ENCODE measurements around the gene LRP11.
"Not testable (repeated sequence)": the region's sequence is repeated elsewhere in the genome, so short reads cannot be mapped to it uniquely, and the experiment has no call there.

Gene LRP11

DNA sequence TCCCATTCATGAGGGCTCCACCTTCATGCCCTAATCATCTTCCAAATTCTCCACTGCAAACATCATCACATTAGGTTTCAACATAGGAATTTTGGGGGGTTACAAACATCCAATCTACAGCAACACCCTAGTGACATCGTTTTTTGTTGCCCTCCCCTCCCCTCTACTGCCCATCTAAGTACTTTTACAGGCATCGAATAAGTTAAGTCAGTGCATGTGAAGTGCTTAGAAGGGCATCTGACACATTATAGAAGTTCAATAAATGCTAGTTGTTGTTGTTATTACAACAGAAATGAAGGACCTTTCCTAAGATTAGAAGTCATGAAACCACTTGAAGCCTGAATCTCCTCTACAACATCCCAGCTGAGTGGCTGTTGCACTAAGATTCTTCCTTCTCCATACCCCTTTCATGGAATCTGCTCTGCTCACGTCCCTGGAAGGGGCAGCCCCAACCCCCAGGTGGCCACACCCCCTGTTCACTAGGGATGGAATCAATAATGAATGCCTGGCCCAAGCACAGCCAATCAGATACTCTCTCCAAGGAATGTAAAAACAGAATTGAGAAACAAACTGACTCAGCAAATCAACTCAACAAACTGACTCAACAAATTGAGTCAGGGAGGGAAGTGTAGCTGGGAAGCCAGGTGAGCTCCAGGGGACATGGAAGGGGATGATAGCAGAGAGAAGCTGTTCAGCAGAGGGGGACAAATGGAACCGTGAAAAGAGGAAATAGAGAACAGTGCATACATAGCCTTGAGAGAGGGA is 3.9 kb upstream of the LRP11 start:
- no peak for DNase-seq

DNA sequence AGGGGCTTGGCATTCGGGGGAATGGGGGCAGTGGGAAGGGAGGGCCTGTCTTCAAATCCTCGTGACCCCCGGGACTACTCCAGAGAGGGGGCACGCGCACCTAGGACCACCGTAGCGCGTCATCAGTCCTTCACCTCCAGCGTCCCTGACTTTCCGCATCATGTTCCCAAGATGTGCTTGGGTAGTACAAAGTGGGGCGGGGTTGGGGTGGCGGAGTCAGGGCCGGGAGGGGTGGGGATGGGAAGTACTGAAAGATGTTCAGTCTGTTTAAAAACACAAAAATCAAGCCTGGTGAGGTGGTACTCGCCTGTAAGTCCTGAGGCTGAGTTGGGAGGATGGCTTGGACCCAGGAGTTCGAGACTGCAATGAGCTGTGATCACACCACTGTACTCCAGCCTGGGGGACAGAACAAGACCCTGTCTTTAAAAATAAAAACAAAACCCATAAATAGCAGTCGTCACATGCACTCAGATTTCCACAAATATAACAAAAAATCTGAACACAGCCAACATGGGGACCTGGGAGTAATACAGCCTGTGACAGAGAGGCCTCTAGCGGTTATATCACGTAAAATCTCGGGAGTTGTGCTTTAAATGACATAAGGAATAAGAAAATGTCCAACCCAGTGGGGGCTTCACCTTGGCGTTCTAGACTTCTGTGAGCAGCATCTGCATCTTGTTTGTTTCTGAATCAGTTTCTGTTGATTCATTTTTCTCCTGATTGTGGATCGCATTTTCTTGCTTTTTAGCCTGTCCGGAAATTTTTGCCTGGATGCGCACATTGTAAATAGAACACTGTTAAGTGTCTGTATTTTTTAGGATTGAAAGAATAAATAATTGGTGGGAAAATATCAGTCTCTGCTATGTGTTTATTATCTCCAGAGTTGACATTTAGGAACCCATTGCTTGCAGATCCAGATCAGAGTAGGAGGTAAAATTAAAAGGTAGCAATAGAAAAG is 698 bp upstream of the LRP11 start:
- DNase-seq: peak; percentile 7 to 60 (median 38)

DNA sequence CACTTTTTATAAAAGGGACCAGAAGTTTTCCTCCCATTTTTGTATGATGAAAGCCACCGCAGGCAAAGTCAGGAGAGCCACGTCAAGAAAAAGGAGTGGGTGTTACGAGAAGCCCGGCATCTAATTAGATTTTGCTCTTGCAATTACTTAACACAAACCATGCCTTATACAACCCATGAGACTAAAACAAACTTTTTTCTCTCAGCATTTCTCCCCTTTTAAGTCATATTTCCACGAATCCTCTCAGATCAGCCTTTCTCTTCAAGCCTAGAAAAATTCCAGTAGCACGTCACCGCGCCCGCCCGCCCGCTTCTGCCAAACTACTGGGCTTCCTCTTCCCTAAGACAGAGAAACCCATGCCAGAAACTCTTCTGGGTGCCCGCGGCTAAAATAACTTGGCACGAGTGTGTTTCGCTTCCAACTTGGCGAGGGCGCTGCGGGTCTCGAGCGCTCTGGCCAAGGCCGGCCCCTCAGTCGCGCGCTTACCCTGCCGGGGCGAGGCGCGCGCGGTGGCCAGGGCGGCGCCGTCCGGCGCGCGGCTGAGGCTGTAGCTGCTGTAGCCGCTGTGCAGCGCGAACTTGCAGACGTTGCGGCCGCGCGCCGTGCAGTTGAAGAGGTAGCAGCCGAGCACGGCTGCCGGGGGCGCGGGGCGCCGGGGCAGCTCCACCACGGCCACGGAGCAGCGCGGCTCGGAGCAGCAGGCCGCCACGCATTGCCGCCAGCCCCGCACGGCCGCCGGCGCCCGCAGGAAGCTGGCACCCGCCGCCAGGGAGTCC is 1.0 kb downstream of the LRP11 start:
- peak in 4 of 6 experiments; percentile 15 to 40 (median 35) for DNase-seq

DNA sequence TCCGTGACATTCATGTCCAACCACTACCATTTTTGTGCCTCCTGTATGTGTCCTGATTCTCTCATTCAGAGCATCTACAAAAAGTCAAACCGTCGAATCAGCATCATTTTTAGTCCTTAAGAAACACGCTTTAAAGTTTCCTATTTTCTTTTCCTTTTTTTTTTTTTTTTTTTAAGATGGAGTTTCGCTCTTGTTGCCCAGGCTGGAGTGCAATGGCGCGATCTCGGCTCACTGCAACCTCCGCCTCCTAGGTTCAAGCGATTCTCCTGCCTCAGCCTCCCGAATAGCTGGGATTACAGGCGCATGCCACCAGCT is 1.8 kb downstream of the LRP11 start:
- DNase-seq: not testable (repeated sequence)

- no peak for DNase-seq
These were observed 2.3 kb downstream of the LRP11 start for GRCh38 chr6:149861603-149862423.

- DNase-seq: no peak
These were observed 3.1 kb downstream of the LRP11 start for GRCh38 chr6:149860834-149861602.

DNA sequence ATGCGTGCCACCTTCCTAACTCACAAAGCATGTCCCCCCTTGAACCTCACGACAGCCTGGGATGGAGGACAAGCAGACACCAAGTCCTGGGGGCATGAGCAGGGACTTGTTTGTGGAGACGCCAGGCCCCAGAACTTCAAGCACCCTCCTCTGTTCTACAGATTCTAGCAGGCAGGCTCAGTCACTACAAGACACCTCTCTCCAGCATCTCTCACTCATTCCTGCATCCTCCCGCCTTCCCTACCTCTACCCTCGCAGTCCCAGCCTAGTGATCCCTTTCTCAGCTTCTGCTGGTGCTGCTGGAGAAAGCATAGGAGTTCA is 3.7 kb downstream of the LRP11 start:
- no peak for DNase-seq

DNA sequence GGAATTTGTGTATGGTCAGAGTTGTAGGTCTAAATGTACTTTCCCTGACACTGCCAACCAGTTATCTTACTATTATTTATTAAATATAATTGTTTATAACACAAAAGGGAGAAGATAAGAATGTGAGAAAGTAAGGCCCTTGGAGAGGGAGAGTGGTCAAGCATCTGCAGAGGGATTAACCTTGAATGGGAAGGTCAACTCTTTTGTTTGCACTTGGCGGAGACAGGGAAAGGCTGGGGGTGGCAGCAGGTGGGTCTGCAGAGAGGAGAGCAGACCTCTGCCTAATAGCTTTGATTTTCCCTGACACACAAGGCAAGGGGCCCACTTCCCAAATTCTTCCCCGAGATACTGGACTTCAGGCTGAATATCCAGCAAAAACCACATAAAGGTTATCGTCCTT is 4.2 kb downstream of the LRP11 start:
- no peak for DNase-seq

DNA sequence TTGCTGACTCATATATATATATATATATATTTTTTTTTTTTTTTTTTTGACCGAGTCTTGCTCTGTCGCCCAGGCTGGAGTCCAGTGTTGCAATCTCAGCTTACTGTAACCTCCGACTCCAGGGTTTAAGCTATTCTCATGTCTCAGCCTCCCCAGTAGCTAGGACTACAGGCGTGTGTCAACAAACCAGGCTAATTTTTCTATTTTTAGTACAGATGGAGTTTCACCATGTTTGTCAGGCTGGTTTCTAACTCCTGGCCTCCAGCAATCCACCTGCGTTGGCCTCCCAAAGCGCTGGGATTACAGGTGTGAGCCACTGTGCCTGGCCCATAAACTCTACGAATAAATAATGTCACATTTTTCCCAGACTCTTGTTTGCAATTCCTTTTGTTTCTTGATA is 4.8 kb downstream of the LRP11 start:
- DNase-seq: no peak

DNA sequence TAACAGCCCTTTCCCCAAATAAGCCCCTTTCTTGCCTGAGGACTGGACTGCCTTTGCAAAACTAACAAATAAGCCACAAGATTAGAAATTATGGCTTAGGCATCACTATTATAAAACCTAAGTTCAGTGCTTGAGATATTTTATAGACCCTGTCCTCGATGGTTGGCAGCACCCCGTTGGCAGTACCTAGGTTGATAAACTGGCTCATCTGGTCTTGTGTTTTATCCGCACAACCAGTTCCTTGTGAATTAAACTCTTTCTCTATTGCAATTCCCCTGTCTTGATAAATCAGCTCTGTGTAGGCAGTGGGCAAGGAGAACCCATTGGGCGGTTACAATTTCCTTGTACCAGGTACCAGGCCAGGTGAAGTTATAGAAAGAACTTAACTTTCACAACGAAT is 6.6 kb downstream of the LRP11 start:
- no peak for DNase-seq

- no peak for DNase-seq
These were observed 7.7 kb downstream of the LRP11 start for GRCh38 chr6:149856256-149856994.

DNA sequence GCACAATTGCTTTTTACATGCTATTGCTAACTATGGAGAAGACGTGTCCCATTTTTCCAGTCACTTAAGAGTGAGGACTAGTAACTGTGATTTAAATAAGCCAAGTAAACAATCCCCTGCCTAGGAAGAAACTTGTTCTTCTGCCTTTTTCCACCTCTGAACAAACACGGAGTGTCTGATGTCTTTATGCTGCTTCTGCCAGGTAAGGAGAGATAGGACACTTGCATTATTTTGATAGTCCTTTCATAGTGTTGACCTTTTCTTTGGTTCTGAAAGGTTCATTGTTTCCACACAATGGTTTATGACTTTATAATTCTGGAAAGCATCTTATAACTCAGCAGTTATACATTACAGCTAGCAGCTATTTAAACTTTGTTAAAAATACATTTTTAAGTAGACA is 8.4 kb downstream of the LRP11 start:
- DNase-seq: no peak

GRCh38 chr6:149855040-149855654 is 9.0 kb downstream of the LRP11 start:
- no peak for DNase-seq

DNA sequence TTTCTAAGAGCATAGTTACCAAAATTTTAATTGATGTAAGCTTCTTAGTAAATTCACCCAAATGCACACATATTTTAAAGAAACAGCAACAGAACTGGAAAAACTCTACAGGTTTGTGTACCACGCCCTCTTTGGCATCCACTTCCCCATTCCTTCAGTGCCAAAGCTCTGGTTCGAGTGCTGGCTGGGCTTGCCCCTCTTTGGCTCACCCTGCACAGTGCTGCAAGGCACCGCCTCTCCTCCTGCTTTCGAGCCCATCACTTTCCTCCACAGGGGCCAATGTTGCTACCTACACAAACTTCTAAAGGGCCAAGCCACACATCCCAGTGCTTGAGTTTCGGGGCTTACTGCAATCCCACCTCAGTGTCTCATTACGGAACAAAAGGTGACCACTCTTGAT is 9.6 kb downstream of the LRP11 start:
- DNase-seq: no peak

DNA sequence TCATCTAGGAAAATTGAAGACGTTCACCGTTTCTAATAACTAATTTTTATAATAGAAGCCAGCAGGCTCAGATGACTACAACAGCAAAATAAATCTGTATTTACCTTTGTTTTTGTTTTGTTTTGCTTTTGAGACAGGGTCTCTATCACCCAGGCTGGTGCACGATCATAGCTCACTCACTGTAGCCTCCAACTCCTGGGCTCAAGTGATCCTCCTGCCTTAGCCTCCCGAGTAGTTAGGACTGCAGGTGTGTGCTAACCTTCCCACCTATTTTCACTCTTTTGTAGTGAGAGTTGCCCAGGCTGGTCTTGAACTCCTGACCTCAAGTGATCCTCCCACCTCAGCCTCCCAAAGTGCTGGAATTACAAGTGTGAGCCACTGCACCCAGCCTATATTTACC is 10.1 kb downstream of the LRP11 start:
- not testable (repeated sequence) for DNase-seq

DNA sequence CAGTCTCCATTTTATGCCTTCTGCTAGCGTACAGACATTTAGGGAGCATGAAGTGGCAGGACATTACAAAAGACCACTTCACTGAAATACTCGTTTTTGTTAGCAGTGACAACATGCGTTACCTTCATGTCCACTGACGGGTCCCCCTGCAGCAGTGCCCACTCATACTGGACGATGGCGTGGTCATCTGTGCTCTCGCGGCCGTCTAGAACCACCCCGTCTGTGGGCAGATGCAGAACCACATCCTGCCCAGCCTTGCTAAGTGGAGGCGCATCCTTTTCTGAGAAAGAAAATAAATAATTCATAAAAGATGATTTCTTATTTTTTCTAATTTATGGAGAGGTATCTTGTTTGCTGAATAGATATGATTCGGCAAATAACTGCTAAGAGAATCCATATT is 11.3 kb downstream of the LRP11 start:
- no peak for DNase-seq

GRCh38 chr6:149852180-149852579 is 12.0 kb downstream of the LRP11 start:
- no peak for DNase-seq

- DNase-seq: no peak
These were observed 12.6 kb downstream of the LRP11 start for GRCh38 chr6:149851461-149852110.

DNA sequence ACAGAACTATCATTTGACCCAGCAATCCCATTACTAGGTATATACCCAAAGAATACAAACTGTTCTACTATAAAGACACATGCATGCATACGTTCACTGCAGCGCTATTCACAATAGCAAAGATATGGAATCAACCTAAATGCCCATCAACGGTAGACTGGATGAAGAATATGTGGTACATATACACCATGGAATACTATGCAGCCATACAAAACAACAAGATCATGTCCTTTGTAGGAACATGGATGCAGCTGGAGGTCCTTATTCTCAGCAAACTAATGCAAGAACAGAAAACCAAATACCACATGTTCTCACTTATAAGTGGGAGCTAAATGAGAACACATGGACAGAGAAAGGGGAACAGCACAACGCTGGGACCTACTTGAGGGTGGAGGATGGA is 15.8 kb downstream of the LRP11 start:
- not testable (repeated sequence) for DNase-seq

- no peak for DNase-seq
These were observed 16.3 kb downstream of the LRP11 start for GRCh38 chr6:149847939-149848267.

Measured in stimulated activated naive CD4-positive, alpha-beta T cell (primary cell).